H1 (cell line): Measurements from ENCODE around the gene SCG5. TPM values are rescaled to one million over a fixed set of nuclear protein-coding genes. Genes with fewer than 3 reads are reported as not detected.

ENCODE experiments used
- CTCF ChIA-PET: fragments of 300-600 bp; sonication (Branson Sonifier 250); formaldehyde crosslinking; loops from one replicate; lab custom pipeline; 2021; ENCODE audit not compliant: partially characterized antibody; lab: Charles Lee
- POLR2A ChIA-PET: fragments of 300-600 bp; sonication (Branson Sonifier 250); formaldehyde crosslinking; loops from one replicate; lab custom pipeline; 2021; ENCODE audit warnings: inconsistent platforms; ENCODE audit not compliant: partially characterized antibody; lab: Charles Lee
- DNase-seq, 2 experiments: peaks; one replicate each; pipeline versions ENCODE4 v3.0.0 to v3.0.0-alpha.2; 2010 to 2022; ENCODE audit warnings: low spot score in 2 of 2, low read depth in 1 of 2, mixed read lengths in 1 of 2
- FAIRE-seq: peaks from 2 replicates; lab custom pipeline; 2011; peaks lifted over from hg19 to GRCh38; lab: Jason Lieb, UNC
- H2AFZ ChIP-seq: 2 replicates; pipeline ENCODE4 v1.8.1; 2012; ENCODE audit warnings: low read length, inconsistent platforms
- H2AK5ac ChIP-seq: 2 replicates; pipeline ENCODE4 v1.6.1; 2013; ENCODE audit warnings: low read depth, low read length
- H2BK120ac ChIP-seq: replicated peaks from 2 replicates; pipeline ENCODE3; 2013; ENCODE audit warnings: low read depth, low read length, inconsistent platforms
- H2BK12ac ChIP-seq: 2 replicates; pipeline ENCODE4 v1.6.1; 2013; ENCODE audit warnings: low read depth, low read length
- H2BK15ac ChIP-seq: 2 replicates; pipeline ENCODE4 v1.6.1; 2013; ENCODE audit warnings: low read length
- H2BK20ac ChIP-seq: 2 replicates; pipeline ENCODE4 v1.6.1; 2013; ENCODE audit warnings: low read length
- H2BK5ac ChIP-seq: 2 replicates; pipeline ENCODE4 v1.6.1; 2013; ENCODE audit warnings: low read depth, low read length
- H3K14ac ChIP-seq: 2 replicates; pipeline ENCODE4 v1.6.1; 2013; ENCODE audit warnings: inconsistent platforms; ENCODE audit not compliant: insufficient read length
- H3K18ac ChIP-seq: 2 replicates; pipeline ENCODE4 v1.6.1; 2013; ENCODE audit warnings: low read length; ENCODE audit errors: extremely low read depth
- H3K23ac ChIP-seq: 2 replicates; pipeline ENCODE4 v1.6.1; 2013; ENCODE audit warnings: inconsistent platforms; ENCODE audit not compliant: insufficient read length
- H3K23me2 ChIP-seq: 2 replicates; pipeline ENCODE4 v1.6.1; 2013; ENCODE audit warnings: low read depth, low read length
- H3K27ac ChIP-seq: 2 replicates; pipeline ENCODE4 v1.6.1; 2011; ENCODE audit warnings: low read depth, low read length, inconsistent platforms
- H3K27me3 ChIP-seq, 4 experiments: replicated peaks in 1 of 4; 1 replicate in 1 of 4; 2 replicates in 3 of 4; pipeline versions ENCODE4 v1.6.1 to v1.8.1; 2011 to 2013; ENCODE audit warnings: low read length in 3 of 4, mild to moderate bottlenecking in 3 of 4, inconsistent platforms in 2 of 4, mixed read lengths in 2 of 4, moderate library complexity in 1 of 4; ENCODE audit not compliant: control insufficient read depth in 3 of 4, insufficient read depth in 3 of 4; ENCODE audit errors: extremely low read depth in 1 of 4
- H3K36me3 ChIP-seq, 4 experiments: 2 replicates each; pipeline versions ENCODE4 v1.6.1 to v1.8.1; 2011 to 2013; ENCODE audit warnings: mild to moderate bottlenecking in 4 of 4, low read length in 3 of 4, moderate library complexity in 2 of 4, control low read depth in 1 of 4, inconsistent platforms in 1 of 4; ENCODE audit not compliant: insufficient read depth in 4 of 4, control insufficient read depth in 2 of 4
- H3K4ac ChIP-seq: replicated peaks from 2 replicates; pipeline ENCODE3; 2013; ENCODE audit warnings: low read length, low read depth, mixed read lengths, inconsistent platforms; ENCODE audit not compliant: insufficient read length
- H3K4me1 ChIP-seq, 4 experiments: replicated peaks in 1 of 4; 1 replicate in 1 of 4; 2 replicates in 3 of 4; pipeline versions ENCODE4 v1.6.1 to v1.8.1; 2011 to 2013; ENCODE audit warnings: low read length in 3 of 4, inconsistent platforms in 2 of 4, mixed read lengths in 1 of 4; ENCODE audit not compliant: insufficient read depth in 4 of 4, control insufficient read depth in 3 of 4
- H3K4me2 ChIP-seq, 2 experiments: 2 replicates each; pipeline versions ENCODE4 v1.6.1 to v1.8.1; 2011 to 2013; ENCODE audit warnings: low read depth in 2 of 2, low read length in 2 of 2, control low read depth in 1 of 2, inconsistent platforms in 1 of 2, mild to moderate bottlenecking in 1 of 2; ENCODE audit not compliant: insufficient read depth in 1 of 2
- H3K4me3 ChIP-seq, 4 experiments: fragments of 200-600, 300-600 bp in 1 of 4; sonication (generic), shearing (Covaris generic), sonication (Bioruptor Twin) in 1 of 4; 2 replicates each; pipeline versions ENCODE4 v1.5.1 to v1.8.1; 2011 to 2016; ENCODE audit warnings: low read length in 4 of 4, low read depth in 3 of 4, control low read depth in 2 of 4, inconsistent platforms in 2 of 4, mild to moderate bottlenecking in 2 of 4, mixed read lengths in 1 of 4, moderate library complexity in 1 of 4; ENCODE audit not compliant: insufficient read depth in 2 of 4; ENCODE audit errors: extremely low read depth in 1 of 4
- H3K56ac ChIP-seq: replicated peaks from 2 replicates; pipeline ENCODE3; 2013; ENCODE audit warnings: low read depth, mild to moderate bottlenecking, mixed read lengths, low read length, inconsistent platforms; ENCODE audit not compliant: insufficient read length
- H3K79me1 ChIP-seq: 2 replicates; pipeline ENCODE4 v1.6.1; 2013; ENCODE audit warnings: low read depth, low read length, control low read depth
- H3K79me2 ChIP-seq, 2 experiments: 2 replicates each; pipeline versions ENCODE4 v1.6.1 to v1.8.1; 2012 to 2013; ENCODE audit warnings: low read length in 2 of 2, mild to moderate bottlenecking in 2 of 2, inconsistent platforms in 1 of 2; ENCODE audit not compliant: insufficient read depth in 2 of 2, control insufficient read depth in 1 of 2
- H3K9ac ChIP-seq, 4 experiments: replicated peaks in 1 of 4; 1 replicate in 1 of 4; 2 replicates in 3 of 4; pipeline versions ENCODE4 v1.6.1 to v1.8.1; 2011 to 2013; ENCODE audit warnings: low read depth in 3 of 4, low read length in 3 of 4, control low read depth in 2 of 4, mild to moderate bottlenecking in 2 of 4, moderate library complexity in 2 of 4, inconsistent platforms in 1 of 4; ENCODE audit errors: extremely low read depth in 1 of 4
- H3K9me3 ChIP-seq, 2 experiments: 2 replicates each; pipeline versions ENCODE4 v1.6.1 to v1.8.1; 2012 to 2013; ENCODE audit warnings: mild to moderate bottlenecking in 2 of 2, moderate library complexity in 2 of 2, control low read depth in 1 of 2, inconsistent platforms in 1 of 2, low read depth in 1 of 2, low read length in 1 of 2, mixed read lengths in 1 of 2; ENCODE audit not compliant: insufficient read depth in 2 of 2
- H4K20me1 ChIP-seq, 2 experiments: replicated peaks in 1 of 2; 2 replicates each; pipeline versions ENCODE3 to v1.8.1; 2011 to 2013; ENCODE audit warnings: inconsistent platforms in 2 of 2, low read length in 2 of 2, mild to moderate bottlenecking in 1 of 2; ENCODE audit not compliant: insufficient read depth in 2 of 2, control insufficient read depth in 1 of 2
- H4K5ac ChIP-seq: 2 replicates; pipeline ENCODE4 v1.6.1; 2013; ENCODE audit warnings: low read length, low read depth, mixed read lengths, inconsistent platforms; ENCODE audit not compliant: insufficient read length
- H4K8ac ChIP-seq: 2 replicates; pipeline ENCODE4 v1.8.0; 2013; ENCODE audit warnings: mild to moderate bottlenecking, moderate library complexity, low read length, inconsistent platforms; ENCODE audit not compliant: insufficient read depth; ENCODE audit errors: extremely low read depth
- H4K91ac ChIP-seq: replicated peaks from 2 replicates; pipeline ENCODE3; 2013; ENCODE audit warnings: low read length, mixed read lengths, inconsistent platforms; ENCODE audit not compliant: insufficient read length
- ATF3 ChIP-seq: IDR thresholded peaks from 2 replicates; pipeline ENCODE4 v1.6.1; 2011; ENCODE audit warnings: low read depth, mild to moderate bottlenecking, low read length; ENCODE audit not compliant: insufficient read depth
- JUND ChIP-seq: IDR thresholded peaks from 2 replicates; pipeline ENCODE4 v1.6.1; 2011; ENCODE audit warnings: mild to moderate bottlenecking, improper control_type of control experiment, low read length
- MAFK ChIP-seq: IDR thresholded peaks from 2 replicates; pipeline ENCODE4 v1.6.1; 2012; ENCODE audit warnings: low read depth, mild to moderate bottlenecking, improper control_type of control experiment, low read length
- SP2 ChIP-seq: IDR thresholded peaks from 2 replicates; pipeline ENCODE4 v1.6.1; 2012; ENCODE audit warnings: mild to moderate bottlenecking, low read length, inconsistent platforms
- SRF ChIP-seq: IDR thresholded peaks from 2 replicates; pipeline ENCODE4 v1.6.1; 2011; ENCODE audit warnings: mild to moderate bottlenecking, low read depth, low read length, moderate library complexity
- WGBS, 2 experiments: shearing (Covaris generic) in 1 of 2; methylation state at CpG; one replicate each; pipeline versions ENCODE4 v1.1.6 to v1.1.7; 2013 to 2015; ENCODE audit warnings: low lambda C conversion rate in 2 of 2, mixed read lengths in 2 of 2, inconsistent platforms in 1 of 2, low coverage in 1 of 2, missing lambda C conversion rate in 1 of 2; ENCODE audit not compliant: insufficient replicate concordance in 2 of 2, insufficient coverage in 1 of 2, insufficient read length in 1 of 2; ENCODE audit errors: extremely low coverage in 1 of 2, missing lambda C conversion rate in 1 of 2; 5-methylcytosine and 5-hydroxymethylcytosine counted together
- polyA plus RNA-seq, 7 experiments: library from polyadenylated mRNA; depleted of rRNA in 3 of 7; stranded (reverse) in 5 of 7; unstranded in 2 of 7; fragments of >200 nt in 5 of 7; fragments of 200-250 nt in 2 of 7; gene quantifications; 1 replicate in 5 of 7; 2 replicates in 1 of 7; 4 replicates in 1 of 7; pipeline versions ENCODE4 v1.2.1 to v1.2.3, GENCODE V29; 2011 to 2013; ENCODE audit warnings: missing spikeins in 2 of 7, mixed read lengths in 2 of 7
- total RNA-seq: library from RNA; stranded (reverse); fragmentation: NEBNext Ultra II Directional; extraction: Animal tissue kit (Norgen Biotek cat#: 25700); gene quantifications from 2 replicates; pipeline ENCODE4 v1.2.1, GENCODE V29; 2021

SCG5 gene
- total and polyA plus RNA-seq, 2 of the 8 experiments (the other 6 are each of a cell fraction or from before 2014, with no cell fraction given) = 18.7 to 19.9 TPM

GRCh38 chr15:32743411-32744140 is 102.1 kb downstream of the SCG5 start:
- Histone ChIP-seq H2BK120ac (no peak overlapping the region), H3K56ac (no peak overlapping the region), H3K27ac (no peak overlapping the region), H2AK5ac (no peak overlapping the region), H3K79me2 (no peaks in the 10 kb centered on the region), H3K27me3 (no peaks in the 10 kb centered on the region), H3K14ac (no peak overlapping the region), H3K79me1 (no peaks in the 10 kb centered on the region), H3K36me3 (no peaks in the 10 kb centered on the region), H3K4me3 (no peak overlapping the region), H4K8ac (no peak overlapping the region), H4K5ac (no peak overlapping the region), H3K9me3 (0 out of 4 replicates have a peak, but pooled peaks cover 0 to 2% of the 10 kb centered on the region in 2 experiments), H3K18ac (no peak overlapping the region), H3K9ac (no peak overlapping the region), H3K23me2 (0 out of 2 replicates have a peak, but pooled peaks cover 1% of the 10 kb centered on the region), H3K4me1 (peaks cover 0 to 4% (median 1%) of the 10 kb centered on the region in 4 experiments; a peak in 2 of 7 replicates), H2BK12ac (no peak overlapping the region), H3K23ac (no peak overlapping the region), H2AFZ (no peak overlapping the region), H2BK15ac (no peak overlapping the region), H4K20me1 (no peaks in the 10 kb centered on the region), H2BK20ac (no peak overlapping the region), H3K4me2 (no peak overlapping the region), H3K4ac (no peak overlapping the region), H4K91ac (no peak overlapping the region), H2BK5ac (no peak overlapping the region)
- ChIA-PET CTCF (interaction anchor here (0.6 to 0.8 kb wide), 2 partner anchors 19 to 431 kb away, joined by 3 to 4 read pairs; no protein-coding TSS in a partner anchor), POLR2A (no interaction called here)
- 78% methylated on average over 5 of the region's 5 CpGs; no CpG with 5 or more reads in 1 of the 2 experiments for WGBS, 2 experiments
- FAIRE-seq (no peak), DNase-seq (no peak)
- TF ChIP-seq SP2 (no peak), ATF3 (no peak), SRF (no peak), JUND (no peak), MAFK (no peak)
